GM12878 (cell line): Measurements from ENCODE around the gene STRN4. TPM values are rescaled to one million over a fixed set of nuclear protein-coding genes. Genes with fewer than 3 reads are reported as not detected.

Experiments
- ATAC-seq: fragments of 200-7000 bp; cut with Tn5 transposase; 3 replicates; pipeline ENCODE4 v1.9.1; 2020; ENCODE audit warnings: mild to moderate bottlenecking, moderate library complexity
- BruUV-seq: library from RNA; stranded (reverse); fragments of 400-500 nt; replicated peaks from 2 replicates; lab custom pipeline; 2021; lab: Mats Ljungman, UMichigan
- CTCF ChIA-PET: fragments of 300-600 bp; sonication (Branson Sonifier 250); formaldehyde crosslinking; extraction: SDS; loops from one replicate; lab custom pipeline; 2021; ENCODE audit warnings: inconsistent platforms; lab: Yijun Ruan, JAX
- POLR2A ChIA-PET: fragments of 350-600 bp; formaldehyde crosslinking; extraction: SDS; loops from one replicate; lab custom pipeline; 2021; ENCODE audit warnings: inconsistent platforms; lab: Charles Lee
- RAD21 ChIA-PET: fragments of 300-600 bp; sonication (Branson Sonifier 250); formaldehyde crosslinking; loops from one replicate; lab custom pipeline; 2023; ENCODE audit warnings: antibody characterized with exemption; ENCODE audit not compliant: unreplicated experiment; lab: Charles Lee
- SMC1A ChIA-PET: fragments of 300-600 bp; sonication (Branson Sonifier 250); formaldehyde crosslinking; loops from one replicate; lab custom pipeline; 2023; ENCODE audit not compliant: unreplicated experiment, uncharacterized antibody; lab: Charles Lee
- DNase-seq: peaks from one replicate; pipeline ENCODE4 v3.0.0-alpha.2; 2011; ENCODE audit warnings: low read depth, low spot score
- FAIRE-seq: peaks from 3 replicates; lab custom pipeline; 2011; peaks lifted over from hg19 to GRCh38; lab: Jason Lieb, UNC
- H2AFZ ChIP-seq: 2 replicates; pipeline ENCODE4 v1.6.0; 2011; ENCODE audit warnings: low read depth, low read length, control low read depth; ENCODE audit not compliant: control insufficient read depth
- H3K27ac ChIP-seq: 2 replicates; pipeline ENCODE4 v1.5.1; 2011; ENCODE audit warnings: control low read depth; ENCODE audit not compliant: control insufficient read depth, insufficient read depth
- H3K27me3 ChIP-seq, 2 experiments: replicated peaks in 1 of 2; 2 replicates each; pipeline versions ENCODE4 v1.6.0 to v1.6.1; 2011; ENCODE audit warnings: low read length in 1 of 2; ENCODE audit not compliant: control insufficient read depth in 2 of 2, insufficient read depth in 2 of 2
- H3K36me3 ChIP-seq, 2 experiments: 2 replicates each; pipeline ENCODE4 v1.5.1; 2011; ENCODE audit warnings: low read length in 1 of 2; ENCODE audit not compliant: control insufficient read depth in 2 of 2, insufficient read depth in 2 of 2
- H3K4me1 ChIP-seq: 2 replicates; pipeline ENCODE4 v1.6.1; 2011; ENCODE audit warnings: mild to moderate bottlenecking, low read length, moderate library complexity, mixed read lengths; ENCODE audit not compliant: control insufficient read depth, insufficient read depth
- H3K4me2 ChIP-seq: 2 replicates; pipeline ENCODE4 v1.6.0; 2011; ENCODE audit warnings: control low read depth; ENCODE audit not compliant: control insufficient read depth, insufficient read depth
- H3K4me3 ChIP-seq: fragments of 200-600 bp; sonication (generic); 2 replicates; pipeline ENCODE4 v1.5.1; 2016
- H3K79me2 ChIP-seq: 2 replicates; pipeline ENCODE4 v1.6.0; 2011; ENCODE audit warnings: low read length; ENCODE audit not compliant: control insufficient read depth, insufficient read depth
- H3K9ac ChIP-seq: 2 replicates; pipeline ENCODE4 v1.8.0; 2011; ENCODE audit warnings: low read length, control low read depth, mixed read lengths; ENCODE audit not compliant: control insufficient read depth, insufficient read depth
- H3K9me3 ChIP-seq: replicated peaks from 3 replicates; pipeline ENCODE4 v1.5.1; 2011; ENCODE audit warnings: mild to moderate bottlenecking, low read length; ENCODE audit not compliant: control insufficient read depth, insufficient read depth
- H4K20me1 ChIP-seq: 2 replicates; pipeline ENCODE4 v1.6.0; 2011; ENCODE audit not compliant: control insufficient read depth, insufficient read depth
- MTA3 ChIP-seq: IDR thresholded peaks from 2 replicates; pipeline ENCODE4 v1.6.1; 2012; ENCODE audit warnings: low read length, inconsistent platforms, borderline replicate concordance
- NFIC ChIP-seq: IDR thresholded peaks from 2 replicates; pipeline ENCODE4 v1.6.1; 2012; ENCODE audit warnings: low read depth, mild to moderate bottlenecking, inconsistent platforms, low read length, moderate library complexity
- RUNX3 ChIP-seq: IDR thresholded peaks from 2 replicates; pipeline ENCODE4 v1.6.1; 2012; ENCODE audit warnings: low read length, inconsistent platforms
- TBL1XR1 ChIP-seq: IDR thresholded peaks from 2 replicates; pipeline ENCODE4 v1.6.1; 2012; ENCODE audit warnings: low read depth, low read length, improper control_type of control experiment
- ZBTB4 ChIP-seq: fragments of 450-650 bp; formaldehyde crosslinking; IDR thresholded peaks from 2 replicates; pipeline ENCODE4 v1.4.0; 2022; ENCODE audit warnings: mild to moderate bottlenecking, moderate library complexity
- ZBTB40 ChIP-seq: fragments of 450-650 bp; IDR thresholded peaks from 2 replicates; pipeline ENCODE4 v1.6.1; 2016; ENCODE audit warnings: mild to moderate bottlenecking, moderate library complexity, borderline replicate concordance
- in situ Hi-C: fragments of 300-500 bp; cut with MboI; formaldehyde crosslinking; loops from 9 replicates; pipeline ENCODE4 v1.14.3; 2018; ENCODE audit warnings: mixed read lengths
- intact Hi-C: fragments of 100-400 bp; cut with micrococcal nuclease; formaldehyde crosslinking; loops from one replicate; pipeline ENCODE4 v1.14.2; 2022; ENCODE audit not compliant: unreplicated experiment
- microRNA counts: library from miRNA; unstranded; fragments of <30 nt; microRNA quantifications from one replicate; lab custom pipeline; 2016
- microRNA-seq: library from miRNA; unstranded; fragments of <30 nt; microRNA quantifications from one replicate; pipeline ENCODE4, GENCODE V29; 2018
- polyA plus RNA-seq, 11 experiments: library from polyadenylated mRNA; depleted of rRNA in 4 of 11; unstranded in 6 of 11; stranded (reverse) in 5 of 11; fragments of >200 nt; fragmentation: Nextera tagmentation in 4 of 11; fragmentation: Illumina TruSeq in 1 of 11; extraction: Ambion mirVana in 4 of 11; extraction: Trizol in 1 of 11; gene quantifications; 1 replicate in 1 of 11; 2 replicates in 10 of 11; pipeline versions ENCODE4 v1.2.1 to v1.2.3, GENCODE V29; 2011 to 2016; ENCODE audit warnings: inconsistent platforms in 2 of 11, missing spikeins in 2 of 11, low read depth in 1 of 11
- small RNA-seq: library from RNA; depleted of rRNA; stranded (forward); fragments of <200 nt; gene quantifications from one replicate; pipeline ENCODE3, GENCODE V24; 2014
- total RNA-seq, 4 experiments: library from RNA; depleted of rRNA in 3 of 4; stranded (reverse); fragments of >200 nt in 3 of 4; fragmentation: Illumina TruSeq in 1 of 4; extraction: Trizol in 1 of 4; gene quantifications; 2 replicates each; pipeline versions ENCODE4 v1.2.1 to v1.2.3, GENCODE V29; 2013 to 2021

The STRN4 gene
- total and polyA plus RNA-seq, 10 of the 15 experiments (the other 5 are each of a cell fraction or from before 2014, with no cell fraction given): 0.42 to 62.8 (median 22.5) TPM

- Histone ChIP-seq H2AFZ (no peak overlapping the region), H4K20me1 (no peaks in the 10 kb centered on the region), H3K4me1 (no peaks in the 10 kb centered on the region), H3K9ac (no peak overlapping the region), H3K4me2 (no peak overlapping the region), H3K9me3 (no peaks in the 10 kb centered on the region), H3K36me3 (peaks cover 14 to 17% of the 10 kb centered on the region in 2 experiments), H3K27ac (no peak overlapping the region), H3K4me3 (no peak overlapping the region), H3K27me3 (no peaks in the 10 kb centered on the region), H3K79me2 (no peaks in the 10 kb centered on the region)
- SMC1A ChIA-PET: no interaction called here
- in situ Hi-C loops (no loop called here), intact Hi-C loops (no loop called here)
- RAD21 ChIA-PET: interaction anchor here (1.6 kb wide), 1 partner anchor 10 kb away, joined by 5 read pairs; the partner anchor contains the start of gene DACT3
- FAIRE-seq: no peak
- TF ChIP-seq RUNX3 (no peak), ZBTB4 (CRISPR knock-in tag) (no peak), NFIC (no peak), MTA3 (no peak), ZBTB40 (no peak), TBL1XR1 (no peak)
- CTCF ChIA-PET: interaction anchor here (0.7 to 1.2 kb wide), 3 partner anchors 9 to 132 kb away, joined by 3 read pairs; no protein-coding TSS in a partner anchor
- no peak for DNase-seq
- POLR2A ChIA-PET: no interaction called here
- no peak for ATAC-seq
- no TSS peak for BruUV-seq
Measured at GRCh38 chr19:46670813-46671212, 75.4 kb downstream of the STRN4 start.

MicroRNAs encoded within 50 kb of the gene (microRNA counts, 767-probe panel; counts per million panel counts)
- microRNA hsa-miR-320e (lab: Ali Mortazavi, UCI): 2,397 counts per million, percentile 82 among the panel's probes with 10 or more counts

Small RNA genes within 50 kb of the gene (microRNA-seq; reads per million reads assigned to microRNA genes)
- gene MIR320E: 1.5 reads per million

Small RNA genes within 50 kb of the gene (small RNA-seq; reads per million reads assigned to genes)
- gene MIR320E (not detected), gene RF00019 (not detected), gene RN7SL364P (not detected)

Other genes starting within 250 kb of the STRN4 start
Only the 7 nearest of the 9 such genes appear.
- gene GNG8, start 110.2 kb downstream of the STRN4 start, total RNA-seq (2014; rRNA removed): not detected in 2 replicates
- not detected in 2 replicates for gene GNG8, start 110.2 kb downstream of the STRN4 start, total RNA-seq (2014; rRNA removed; fragmentation: Illumina TruSeq; extraction: Trizol)
- gene GNG8, start 110.2 kb downstream of the STRN4 start, total RNA-seq (2021): not detected in 2 replicates
- gene GNG8, start 110.2 kb downstream of the STRN4 start, polyA plus RNA-seq (2011; rRNA removed): 1.2 TPM in 1 of 2 replicates, not detected in the other
- not detected in 2 replicates for gene GNG8, start 110.2 kb downstream of the STRN4 start, polyA plus RNA-seq (2014; fragmentation: Illumina TruSeq; extraction: Trizol)
- 1 to 10 TPM; 4.1 to 6.6 TPM for gene GNG8, start 110.2 kb downstream of the STRN4 start, polyA plus RNA-seq (2014; fragmentation: Nextera tagmentation; extraction: Ambion mirVana)
- not detected in 2 replicates for gene GNG8, start 110.2 kb downstream of the STRN4 start, polyA plus RNA-seq (2014; rRNA removed)
- 1 to 10 TPM in 1 of 2 experiments, not detected in 1; 1.3 TPM for gene GNG8, start 110.2 kb downstream of the STRN4 start, polyA plus RNA-seq (2016; fragmentation: Nextera tagmentation; extraction: Ambion mirVana)
- gene DACT3, start 85.3 kb downstream of the STRN4 start, total RNA-seq (2014; rRNA removed): 0.27 and 0.62 TPM in 2 replicates
- gene DACT3, start 85.3 kb downstream of the STRN4 start, total RNA-seq (2014; rRNA removed; fragmentation: Illumina TruSeq; extraction: Trizol): 0.23 and 0.27 TPM in 2 replicates
- gene DACT3, start 85.3 kb downstream of the STRN4 start, total RNA-seq (2021): 0.64 and 0.74 TPM in 2 replicates
- 2.4 and 2.5 TPM in 2 replicates for gene DACT3, start 85.3 kb downstream of the STRN4 start, polyA plus RNA-seq (2011; rRNA removed)
- gene DACT3, start 85.3 kb downstream of the STRN4 start, polyA plus RNA-seq (2014; fragmentation: Illumina TruSeq; extraction: Trizol): 0.35 and 0.76 TPM in 2 replicates
- under 1 TPM; 0.11 to 0.16 TPM for gene DACT3, start 85.3 kb downstream of the STRN4 start, polyA plus RNA-seq (2014; fragmentation: Nextera tagmentation; extraction: Ambion mirVana)
- 0.46 and 0.47 TPM in 2 replicates for gene DACT3, start 85.3 kb downstream of the STRN4 start, polyA plus RNA-seq (2014; rRNA removed)
- gene DACT3, start 85.3 kb downstream of the STRN4 start, polyA plus RNA-seq (2016; fragmentation: Nextera tagmentation; extraction: Ambion mirVana): under 1 TPM in 1 of 2 experiments, not detected in 1; 0.05 TPM
- gene PRKD2, start 29.3 kb downstream of the STRN4 start, total RNA-seq (2014; rRNA removed): 25.1 and 35.4 TPM in 2 replicates
- gene PRKD2, start 29.3 kb downstream of the STRN4 start, total RNA-seq (2014; rRNA removed; fragmentation: Illumina TruSeq; extraction: Trizol): 13.3 and 14.4 TPM in 2 replicates
- 88.9 and 98.8 TPM in 2 replicates for gene PRKD2, start 29.3 kb downstream of the STRN4 start, total RNA-seq (2021)
- 7.7 and 12.6 TPM in 2 replicates for gene PRKD2, start 29.3 kb downstream of the STRN4 start, polyA plus RNA-seq (2011; rRNA removed)
- 16.9 and 31.3 TPM in 2 replicates for gene PRKD2, start 29.3 kb downstream of the STRN4 start, polyA plus RNA-seq (2014; fragmentation: Illumina TruSeq; extraction: Trizol)
- gene PRKD2, start 29.3 kb downstream of the STRN4 start, polyA plus RNA-seq (2014; fragmentation: Nextera tagmentation; extraction: Ambion mirVana): 10 to 100 TPM in 1 of 2 experiments, 1 to 10 TPM in 1; 2.3 to 11.8 TPM
- gene PRKD2, start 29.3 kb downstream of the STRN4 start, polyA plus RNA-seq (2014; rRNA removed): 34.4 and 45.7 TPM in 2 replicates
- gene PRKD2, start 29.3 kb downstream of the STRN4 start, polyA plus RNA-seq (2016; fragmentation: Nextera tagmentation; extraction: Ambion mirVana): 10 to 100 TPM; 44.6 to 50.7 TPM
- gene FKRP, start 393 bp downstream of the STRN4 start, total RNA-seq (2014; rRNA removed): 7.9 and 10.1 TPM in 2 replicates
- 5.8 and 6.9 TPM in 2 replicates for gene FKRP, start 393 bp downstream of the STRN4 start, total RNA-seq (2014; rRNA removed; fragmentation: Illumina TruSeq; extraction: Trizol)
- gene FKRP, start 393 bp downstream of the STRN4 start, total RNA-seq (2021): 13.0 and 13.3 TPM in 2 replicates
- 3.3 and 4.2 TPM in 2 replicates for gene FKRP, start 393 bp downstream of the STRN4 start, polyA plus RNA-seq (2011; rRNA removed)
- 8.0 and 8.7 TPM in 2 replicates for gene FKRP, start 393 bp downstream of the STRN4 start, polyA plus RNA-seq (2014; fragmentation: Illumina TruSeq; extraction: Trizol)
- 1 to 10 TPM; 1.3 to 1.8 TPM for gene FKRP, start 393 bp downstream of the STRN4 start, polyA plus RNA-seq (2014; fragmentation: Nextera tagmentation; extraction: Ambion mirVana)
- gene FKRP, start 393 bp downstream of the STRN4 start, polyA plus RNA-seq (2014; rRNA removed): 14.1 and 14.2 TPM in 2 replicates
- 1 to 10 TPM; 6.7 to 8.8 TPM for gene FKRP, start 393 bp downstream of the STRN4 start, polyA plus RNA-seq (2016; fragmentation: Nextera tagmentation; extraction: Ambion mirVana)
- 73.7 and 76.6 TPM in 2 replicates for gene SLC1A5, start 42.1 kb upstream of the STRN4 start, total RNA-seq (2014; rRNA removed)
- gene SLC1A5, start 42.1 kb upstream of the STRN4 start, total RNA-seq (2014; rRNA removed; fragmentation: Illumina TruSeq; extraction: Trizol): 35.8 and 36.2 TPM in 2 replicates
- 109 and 112 TPM in 2 replicates for gene SLC1A5, start 42.1 kb upstream of the STRN4 start, total RNA-seq (2021)
- gene SLC1A5, start 42.1 kb upstream of the STRN4 start, polyA plus RNA-seq (2011; rRNA removed): 22.1 and 60.9 TPM in 2 replicates
- 29.2 and 53.2 TPM in 2 replicates for gene SLC1A5, start 42.1 kb upstream of the STRN4 start, polyA plus RNA-seq (2014; fragmentation: Illumina TruSeq; extraction: Trizol)
- gene SLC1A5, start 42.1 kb upstream of the STRN4 start, polyA plus RNA-seq (2014; fragmentation: Nextera tagmentation; extraction: Ambion mirVana): 10 to 100 TPM in 1 of 2 experiments, 1 to 10 TPM in 1; 9.1 to 16.3 TPM
- gene SLC1A5, start 42.1 kb upstream of the STRN4 start, polyA plus RNA-seq (2014; rRNA removed): 60.9 and 68.9 TPM in 2 replicates
- 100 to 1,000 TPM; 116 to 129 TPM for gene SLC1A5, start 42.1 kb upstream of the STRN4 start, polyA plus RNA-seq (2016; fragmentation: Nextera tagmentation; extraction: Ambion mirVana)
- gene AP2S1, start 104.4 kb upstream of the STRN4 start, total RNA-seq (2014; rRNA removed): 141 and 144 TPM in 2 replicates
- 58.1 and 61.0 TPM in 2 replicates for gene AP2S1, start 104.4 kb upstream of the STRN4 start, total RNA-seq (2014; rRNA removed; fragmentation: Illumina TruSeq; extraction: Trizol)
- 121 and 140 TPM in 2 replicates for gene AP2S1, start 104.4 kb upstream of the STRN4 start, total RNA-seq (2021)
- 65.3 and 87.2 TPM in 2 replicates for gene AP2S1, start 104.4 kb upstream of the STRN4 start, polyA plus RNA-seq (2011; rRNA removed)
- 29.3 and 50.5 TPM in 2 replicates for gene AP2S1, start 104.4 kb upstream of the STRN4 start, polyA plus RNA-seq (2014; fragmentation: Illumina TruSeq; extraction: Trizol)
- 10 to 100 TPM; 10.8 to 46.6 TPM for gene AP2S1, start 104.4 kb upstream of the STRN4 start, polyA plus RNA-seq (2014; fragmentation: Nextera tagmentation; extraction: Ambion mirVana)
- gene AP2S1, start 104.4 kb upstream of the STRN4 start, polyA plus RNA-seq (2014; rRNA removed): 144 and 167 TPM in 2 replicates
- 100 to 1,000 TPM; 228 to 239 TPM for gene AP2S1, start 104.4 kb upstream of the STRN4 start, polyA plus RNA-seq (2016; fragmentation: Nextera tagmentation; extraction: Ambion mirVana)
- gene ARHGAP35, start 114.5 kb upstream of the STRN4 start, total RNA-seq (2014; rRNA removed): 14.8 and 16.0 TPM in 2 replicates
- gene ARHGAP35, start 114.5 kb upstream of the STRN4 start, total RNA-seq (2014; rRNA removed; fragmentation: Illumina TruSeq; extraction: Trizol): 16.2 and 17.6 TPM in 2 replicates
- 28.0 and 29.9 TPM in 2 replicates for gene ARHGAP35, start 114.5 kb upstream of the STRN4 start, total RNA-seq (2021)
- gene ARHGAP35, start 114.5 kb upstream of the STRN4 start, polyA plus RNA-seq (2011; rRNA removed): 8.4 and 11.8 TPM in 2 replicates
- 15.3 and 18.6 TPM in 2 replicates for gene ARHGAP35, start 114.5 kb upstream of the STRN4 start, polyA plus RNA-seq (2014; fragmentation: Illumina TruSeq; extraction: Trizol)
- gene ARHGAP35, start 114.5 kb upstream of the STRN4 start, polyA plus RNA-seq (2014; fragmentation: Nextera tagmentation; extraction: Ambion mirVana): under 1 TPM; 0.85 to 0.95 TPM
- 11.3 and 13.6 TPM in 2 replicates for gene ARHGAP35, start 114.5 kb upstream of the STRN4 start, polyA plus RNA-seq (2014; rRNA removed)
- 1 to 10 TPM; 5.7 to 6.1 TPM for gene ARHGAP35, start 114.5 kb upstream of the STRN4 start, polyA plus RNA-seq (2016; fragmentation: Nextera tagmentation; extraction: Ambion mirVana)